GM21786 (cell line): Measurements from ENCODE around the gene DCC.

ENCODE experiments used
- ATAC-seq: cut with Tn5 transposase; IDR thresholded peaks from one replicate; pipeline ENCODE4 v1.9.1; 2021; ENCODE audit not compliant: unreplicated experiment

DCC gene

DNA sequence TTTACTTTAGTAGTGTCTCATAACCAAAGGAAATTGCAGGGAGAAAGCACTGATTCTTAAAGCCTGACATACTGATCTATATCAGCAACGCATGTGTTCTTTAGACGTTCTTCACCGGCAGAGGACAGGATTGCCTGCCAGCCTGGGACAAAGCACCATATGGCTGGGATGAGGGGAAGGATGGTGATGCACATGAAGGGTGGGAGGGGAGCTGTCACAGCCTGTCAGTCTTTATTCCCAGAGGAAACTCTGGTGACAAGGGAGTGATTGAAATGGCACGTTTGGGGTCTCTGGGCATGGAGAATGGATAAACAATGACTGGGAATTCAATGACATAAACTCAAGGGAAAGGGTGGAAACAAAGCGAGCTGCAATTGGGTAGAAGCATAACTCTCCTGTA, 808.1 kb downstream of the DCC start:
- no peak for ATAC-seq

DNA sequence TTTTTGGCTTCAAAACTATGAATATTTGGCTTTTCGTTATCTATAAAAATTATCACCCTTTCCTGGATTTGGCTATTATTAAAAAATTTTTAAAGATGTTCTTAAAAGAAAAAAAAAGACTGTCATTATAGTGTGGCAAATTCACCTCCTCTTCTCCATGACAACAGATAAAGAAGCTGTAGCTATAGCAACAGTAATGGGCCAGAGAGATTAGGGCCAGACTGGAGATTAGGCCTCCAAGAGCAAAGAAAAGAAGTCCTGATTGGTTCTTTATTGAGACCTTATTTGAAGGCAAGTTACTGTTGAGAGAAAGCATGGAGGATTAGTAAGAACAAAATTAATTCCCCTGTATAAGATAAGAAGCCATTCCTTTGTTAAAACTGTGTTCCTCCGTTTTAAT, 812.5 kb downstream of the DCC start:
- no peak for ATAC-seq

DNA sequence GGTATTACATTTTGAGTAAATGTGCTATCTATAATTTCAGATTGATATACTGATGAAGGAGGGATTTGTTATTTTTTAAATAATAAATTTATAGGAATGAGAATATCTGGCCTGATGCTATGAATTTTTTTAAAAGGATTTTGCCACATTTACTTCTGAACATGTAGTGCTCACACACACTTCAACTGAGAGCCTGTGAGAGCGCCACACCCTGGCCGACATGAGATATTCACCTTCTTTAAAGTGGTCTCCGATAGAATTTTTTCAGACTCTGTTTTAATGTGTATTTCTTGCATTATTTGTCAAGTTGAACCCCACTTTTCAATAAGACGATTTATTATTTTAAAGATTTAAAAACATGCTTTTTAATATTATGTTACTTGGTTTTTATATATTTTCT, 813.3 kb downstream of the DCC start:
- no peak for ATAC-seq

DNA sequence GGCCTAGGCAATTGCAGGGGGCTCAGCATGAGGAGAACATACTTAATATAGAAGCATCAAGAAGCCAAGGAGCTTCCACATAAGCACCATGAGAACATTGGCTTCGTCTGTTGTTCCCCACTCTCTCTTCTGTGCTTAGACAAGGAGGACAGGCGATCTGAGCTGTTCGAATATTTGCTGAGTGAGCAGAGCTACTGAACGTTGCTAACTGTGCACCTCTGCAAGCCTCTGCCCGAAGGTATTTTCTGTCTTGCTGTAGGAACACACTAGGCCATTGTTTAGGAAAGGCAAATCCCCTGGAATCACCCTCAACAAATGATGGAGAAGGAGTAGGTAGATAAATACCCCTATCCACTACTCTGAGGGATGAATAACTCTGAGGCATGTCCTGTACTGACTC, 813.8 kb downstream of the DCC start:
- no peak for ATAC-seq

DNA sequence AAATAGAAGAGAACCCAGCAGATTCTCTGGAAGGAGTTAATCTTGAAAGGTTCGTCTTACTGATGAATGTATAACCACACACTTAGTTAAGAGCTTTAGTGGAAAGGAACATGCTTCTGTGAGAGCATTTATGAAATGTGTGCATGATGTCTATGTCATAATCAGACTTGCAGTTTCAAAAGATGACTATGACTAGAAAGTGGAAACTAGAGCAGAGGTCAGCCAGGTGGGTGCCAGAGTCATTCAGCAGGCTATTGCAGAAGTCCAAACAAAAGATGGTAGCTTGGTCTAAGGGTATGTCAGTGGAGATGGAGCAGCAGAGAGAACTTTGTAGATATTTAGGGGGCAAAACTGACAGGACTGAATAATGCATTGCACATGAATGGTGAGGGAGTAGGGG, 825.8 kb downstream of the DCC start:
- no peak for ATAC-seq

- no peak for ATAC-seq
Observed at GRCh38 chr18:53169346-53169745, 829.3 kb downstream of the DCC start.

GRCh38 chr18:53191634-53192033, 851.6 kb downstream of the DCC start:
- ATAC-seq: no peak

DNA sequence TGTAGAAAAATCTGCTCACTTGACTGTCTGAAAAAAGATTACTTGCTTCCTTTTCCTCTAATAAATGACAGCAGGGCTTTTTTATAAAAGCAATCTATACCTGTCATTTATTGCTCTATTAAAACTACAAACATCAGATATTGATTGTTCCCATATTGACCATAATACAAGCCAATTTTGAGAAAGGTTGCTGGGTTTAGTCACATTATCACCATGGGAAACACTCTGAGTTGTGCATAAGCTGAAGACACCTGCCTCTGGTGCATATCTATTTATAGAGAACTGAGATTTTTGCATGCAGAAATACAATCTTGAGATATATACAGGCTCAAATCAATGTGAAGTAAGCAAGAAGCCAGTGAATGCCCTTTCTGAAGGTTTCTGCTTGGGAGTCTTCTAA, 853.9 kb downstream of the DCC start:
- no peak for ATAC-seq

GRCh38 chr18:53219853-53220252, 879.9 kb downstream of the DCC start:
- ATAC-seq: no peak

- no peak for ATAC-seq
Observed at GRCh38 chr18:53224128-53224778, 884.3 kb downstream of the DCC start.

DNA sequence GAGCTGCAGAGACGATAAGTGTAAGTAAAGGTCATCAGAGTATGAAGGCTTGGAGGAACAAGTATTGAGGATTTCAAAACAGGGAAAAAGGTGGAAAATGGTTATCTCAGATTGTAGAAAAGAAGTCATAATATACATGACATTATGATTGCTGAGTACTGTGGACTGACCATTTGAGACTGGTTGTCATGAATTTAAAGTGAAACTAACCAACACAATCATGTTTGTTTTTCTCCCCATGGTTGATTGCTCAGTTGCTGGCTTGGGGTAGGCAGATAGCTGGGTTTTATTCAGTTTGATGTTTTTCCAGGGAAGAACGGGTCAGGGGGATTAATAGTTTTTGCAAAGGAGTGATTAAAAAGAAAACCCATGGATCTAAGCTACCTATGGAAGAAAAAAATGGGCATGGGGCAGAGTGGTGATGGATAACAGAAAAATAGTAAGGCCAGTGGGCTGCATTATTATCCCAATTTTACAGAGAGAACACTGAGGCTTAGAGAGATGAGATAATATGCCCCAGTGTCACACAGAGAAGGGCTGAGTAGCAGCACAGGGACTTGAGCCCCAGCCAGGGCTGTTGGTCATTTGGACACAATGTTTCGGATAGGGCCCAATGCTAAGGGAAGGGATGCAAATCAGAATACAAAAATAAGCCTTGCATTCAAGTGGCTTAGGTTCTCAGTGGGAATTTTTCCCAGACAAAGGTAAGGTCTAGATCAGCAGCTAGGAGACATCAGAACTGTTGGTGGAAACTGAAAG, 885.7 kb downstream of the DCC start:
- no peak for ATAC-seq

GRCh38 chr18:53234610-53235009, 894.6 kb downstream of the DCC start:
- no peak for ATAC-seq

DNA sequence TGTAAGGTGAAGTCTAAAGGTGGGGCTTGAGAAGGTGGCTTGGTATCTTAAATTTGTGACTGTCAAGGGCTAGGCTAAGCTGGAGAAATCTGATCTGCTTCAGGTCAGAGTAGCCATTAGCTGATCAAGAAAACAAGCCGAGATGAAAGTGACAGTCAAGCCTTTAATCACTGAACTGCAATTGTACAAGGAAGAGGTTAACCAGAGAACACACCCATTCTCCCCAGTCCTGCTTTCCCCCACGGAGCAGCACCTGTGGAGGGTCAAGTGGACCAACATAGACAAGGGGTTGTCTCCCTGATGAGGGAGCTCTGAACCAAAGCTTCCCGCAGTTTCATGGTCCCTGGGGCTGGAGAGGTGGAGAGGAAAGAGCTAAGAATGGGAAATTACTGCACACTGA, 901.2 kb downstream of the DCC start:
- ATAC-seq: no peak

GRCh38 chr18:53253789-53254188, 913.8 kb downstream of the DCC start:
- ATAC-seq: no peak

DNA sequence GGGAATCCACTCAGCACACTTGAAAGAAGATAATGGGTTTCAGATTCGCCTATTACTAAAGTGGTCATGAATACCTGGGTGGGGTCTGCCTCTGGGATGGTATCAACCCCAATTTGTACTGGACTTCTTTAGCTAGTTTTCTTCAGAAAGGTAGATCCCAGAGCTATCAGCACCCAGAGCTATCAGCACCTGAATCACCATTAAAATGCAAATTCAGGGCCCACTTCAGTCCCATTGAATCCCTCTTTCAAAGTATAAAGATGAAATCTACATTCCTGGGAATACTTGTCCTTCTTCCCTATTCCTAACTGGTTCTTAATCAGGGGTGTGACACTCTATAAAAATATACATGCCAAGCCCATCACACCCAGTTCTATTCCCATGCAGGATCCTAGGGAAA, 914.3 kb downstream of the DCC start:
- no peak for ATAC-seq

DNA sequence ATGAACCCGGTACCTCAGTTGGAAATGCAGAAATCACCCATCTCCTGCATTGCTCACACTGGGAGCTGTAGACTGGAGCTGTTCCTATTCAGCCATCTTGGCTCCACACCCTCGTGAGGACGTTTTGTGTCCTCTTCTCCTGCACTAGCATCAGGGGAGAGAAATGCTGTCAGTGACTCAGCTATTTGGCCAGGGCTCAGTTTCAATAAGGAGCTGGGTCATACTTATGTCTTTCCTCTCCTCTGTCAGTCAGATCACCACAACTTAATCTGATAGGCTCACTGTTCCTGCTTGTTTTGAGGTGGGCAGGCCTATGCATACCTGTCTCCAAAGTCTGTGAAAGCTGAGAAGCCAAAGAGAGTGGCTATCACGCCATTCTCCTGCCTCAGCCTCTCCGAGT, 921.2 kb downstream of the DCC start:
- no peak for ATAC-seq

GRCh38 chr18:53266850-53267249, 926.9 kb downstream of the DCC start:
- ATAC-seq: no peak

DNA sequence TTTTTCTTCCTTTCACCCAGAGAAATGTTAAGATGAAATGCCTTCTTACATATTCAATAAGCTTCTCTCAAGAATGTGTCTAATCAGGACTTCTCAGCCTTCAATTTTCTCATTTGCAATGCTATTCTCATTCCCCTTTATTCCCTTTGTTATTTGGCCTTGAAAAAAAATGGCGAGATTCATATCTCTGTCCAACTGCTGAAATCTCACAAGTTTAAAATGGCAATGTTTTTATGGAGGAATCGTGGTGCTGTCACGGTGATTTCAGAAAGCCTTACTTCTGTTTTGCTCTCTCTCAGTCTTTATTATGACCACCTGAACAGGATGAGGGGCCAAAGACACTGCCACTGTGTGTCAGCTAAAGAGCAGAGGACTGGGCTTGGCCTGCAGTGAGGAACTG, 928.5 kb downstream of the DCC start:
- ATAC-seq: no peak

DNA sequence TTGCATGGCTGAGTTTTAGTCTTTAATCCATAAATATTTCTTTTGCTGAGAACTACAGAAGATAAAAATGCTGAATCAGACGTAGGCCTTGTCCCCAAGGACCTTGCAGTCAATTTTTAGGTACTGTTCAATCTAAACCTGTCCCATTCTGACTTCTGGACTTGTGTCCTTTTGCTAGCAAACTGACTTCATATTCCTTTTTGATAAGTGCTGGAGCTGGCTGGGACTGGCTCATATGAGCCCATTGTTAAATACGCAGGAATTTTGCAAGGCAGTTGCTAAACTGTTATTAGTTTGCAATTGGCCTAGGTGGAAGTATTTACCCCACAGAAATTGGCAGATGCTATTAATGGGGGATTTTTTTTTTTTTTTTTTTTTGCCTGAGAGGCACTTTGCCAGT, 941.4 kb downstream of the DCC start:
- ATAC-seq: no peak

DNA sequence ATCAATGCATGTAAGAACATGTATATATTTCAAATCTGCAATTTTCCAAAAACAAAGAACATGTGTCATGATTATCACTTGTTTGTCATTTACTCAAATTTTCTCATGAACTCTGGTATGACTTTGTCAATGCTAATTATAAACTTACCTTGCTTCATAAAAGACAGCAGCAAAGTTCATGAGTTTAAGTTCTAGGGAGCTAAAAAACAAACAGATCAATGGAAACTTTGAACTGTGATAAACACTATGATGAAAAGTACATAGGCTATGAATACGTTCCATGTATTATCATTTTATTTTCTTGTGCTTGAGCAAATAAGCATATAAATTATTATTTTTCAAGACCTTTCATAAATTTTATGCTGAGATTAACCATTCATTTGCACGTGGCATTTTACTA, 943.7 kb downstream of the DCC start:
- no peak for ATAC-seq

- ATAC-seq: no peak
Observed at GRCh38 chr18:53305461-53305860, 965.5 kb downstream of the DCC start.

DNA sequence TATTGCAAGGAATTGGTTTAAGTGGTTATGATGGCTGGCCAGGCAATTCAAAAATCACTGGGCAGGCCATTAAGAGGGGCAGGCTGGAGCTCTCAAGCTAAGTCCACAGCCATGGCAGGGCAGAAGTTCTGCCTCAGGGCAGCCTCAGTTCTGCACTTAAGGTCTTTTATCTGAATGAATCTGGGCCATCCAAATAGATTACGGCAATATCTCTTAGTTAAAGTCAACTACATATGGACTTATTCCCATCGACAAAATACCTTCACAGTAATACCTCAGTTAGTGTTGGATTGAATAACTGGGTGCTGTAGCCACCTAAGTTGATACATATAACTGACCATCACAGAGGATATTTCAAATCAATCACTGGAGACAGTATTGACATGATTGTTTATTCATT, 979.6 kb downstream of the DCC start:
- ATAC-seq: no peak

GRCh38 chr18:53322163-53322562, 982.2 kb downstream of the DCC start:
- no peak for ATAC-seq
